GM18873 (cell line): ENCODE results near the gene MTMR11.
"Not testable (repeated sequence)": the region's sequence is repeated elsewhere in the genome, so short reads cannot be mapped to it uniquely, and the experiment has no call there.

Experiments
- ATAC-seq: cut with Tn5 transposase; IDR thresholded peaks from one replicate; pipeline ENCODE4 v1.9.1; 2021; ENCODE audit warnings: mild to moderate bottlenecking, moderate library complexity, moderate number of reproducible peaks; ENCODE audit not compliant: unreplicated experiment, low FRiP score

Gene MTMR11

DNA sequence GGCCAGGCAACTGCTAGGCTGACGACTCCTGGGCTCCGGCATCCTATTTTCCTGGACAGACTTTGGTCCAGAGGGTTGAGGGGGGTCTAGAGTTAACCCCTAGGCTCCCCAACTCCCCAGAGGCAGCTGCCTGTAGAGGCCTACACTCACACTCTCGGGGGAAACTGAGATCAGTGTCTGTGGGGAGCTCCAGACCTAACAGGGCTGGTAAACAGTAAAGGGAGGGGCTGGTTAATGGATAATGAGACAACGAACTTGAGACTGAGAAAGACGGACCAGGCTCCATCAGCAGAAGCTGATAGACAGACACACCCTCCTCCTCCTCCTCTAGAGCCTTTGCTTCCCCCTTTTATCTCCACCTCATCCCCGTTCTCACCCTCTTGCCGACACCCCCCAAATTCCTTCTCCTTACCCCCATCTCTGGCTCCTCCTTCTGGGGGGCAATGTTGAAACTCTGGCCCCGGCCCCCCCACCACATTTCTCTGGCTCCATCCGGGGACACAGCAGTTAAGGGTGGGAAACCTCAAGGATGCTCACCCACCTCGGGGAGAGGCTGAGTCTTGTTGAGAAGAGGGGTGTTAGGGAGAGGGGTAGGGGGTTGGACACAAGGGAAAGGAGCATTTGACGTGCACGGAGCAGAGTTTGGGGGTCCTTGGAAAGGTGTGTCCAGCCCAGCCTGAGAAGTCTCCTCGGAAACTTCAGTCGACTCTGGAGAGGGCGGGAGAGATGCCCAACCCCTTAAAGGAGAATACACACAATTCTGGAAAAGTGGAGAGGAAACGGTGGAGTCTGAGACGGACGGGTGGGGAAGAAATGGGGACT is at the start of gene MTMR11:
Gene MTMR11, minus strand, starts transcription at position 710 of the 822 bp plus-strand sequence. Its CDS starts 232 bp downstream, at position 478.
- no peak for ATAC-seq

GRCh38 chr1:149979972-149980540 is 43.4 kb upstream of the MTMR11 start:
- ATAC-seq = no peak

- no peak for ATAC-seq
Observed at GRCh38 chr1:149979245-149979971, 42.7 kb upstream of the MTMR11 start.

DNA sequence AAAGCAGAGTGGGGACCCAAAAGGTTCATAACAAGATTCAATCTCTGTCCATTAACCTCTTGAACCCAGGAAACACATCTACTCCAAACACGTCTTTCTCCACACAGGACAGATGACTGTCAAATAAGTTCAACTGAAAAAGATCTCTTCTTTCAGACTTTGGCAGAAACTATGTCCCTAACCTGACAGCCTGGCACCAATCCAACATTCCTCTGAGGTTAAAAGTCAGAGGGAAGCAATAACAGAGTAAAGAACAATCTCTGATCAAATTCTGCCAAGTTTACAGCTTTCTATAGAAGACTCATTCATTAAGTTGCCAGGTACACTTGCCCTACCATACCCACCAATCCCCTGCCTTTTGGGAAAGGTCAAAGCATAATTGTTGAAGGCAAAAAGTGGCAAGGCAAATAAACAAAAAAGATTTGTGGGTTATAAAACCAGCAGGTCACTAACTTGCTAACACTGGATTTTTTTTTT is 41.9 kb upstream of the MTMR11 start:
- no peak for ATAC-seq

DNA sequence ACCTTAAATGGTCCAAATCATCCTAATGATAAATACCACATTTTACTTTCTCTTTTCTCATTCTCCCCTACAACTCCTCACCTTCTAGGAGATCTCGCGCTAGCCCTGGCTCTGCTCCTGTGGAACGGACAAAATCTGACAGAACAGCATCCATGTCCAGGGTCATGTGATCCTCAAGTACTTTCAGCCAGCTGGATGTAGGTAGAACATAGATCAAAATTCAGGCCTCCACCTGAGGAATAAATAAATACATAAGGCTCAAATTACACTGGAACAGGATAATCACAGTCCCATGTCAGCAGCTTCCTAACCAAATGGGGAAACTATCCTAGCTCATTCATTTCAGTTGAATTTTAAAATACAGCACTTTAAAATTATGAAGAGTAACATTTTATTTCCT is 40.7 kb upstream of the MTMR11 start:
- no peak for ATAC-seq

DNA sequence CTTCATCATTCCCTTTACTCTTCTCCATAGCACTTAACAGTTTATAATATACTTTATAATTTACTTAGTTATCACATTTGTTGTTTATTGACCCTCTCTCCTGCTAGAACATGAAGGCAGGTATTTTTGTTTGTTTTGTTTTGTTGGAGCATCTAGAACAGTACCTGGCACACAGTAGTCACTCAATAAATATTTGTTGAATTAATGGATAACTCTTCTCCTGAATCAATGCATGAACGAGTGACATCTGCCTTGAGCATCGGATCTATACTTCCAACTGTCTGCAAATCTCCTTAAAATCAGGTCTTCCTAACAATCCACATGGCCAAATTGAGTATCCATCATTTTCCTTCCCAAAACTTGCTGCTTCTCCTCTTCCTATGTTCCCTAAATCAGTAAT is 35.9 kb upstream of the MTMR11 start:
- no peak for ATAC-seq

DNA sequence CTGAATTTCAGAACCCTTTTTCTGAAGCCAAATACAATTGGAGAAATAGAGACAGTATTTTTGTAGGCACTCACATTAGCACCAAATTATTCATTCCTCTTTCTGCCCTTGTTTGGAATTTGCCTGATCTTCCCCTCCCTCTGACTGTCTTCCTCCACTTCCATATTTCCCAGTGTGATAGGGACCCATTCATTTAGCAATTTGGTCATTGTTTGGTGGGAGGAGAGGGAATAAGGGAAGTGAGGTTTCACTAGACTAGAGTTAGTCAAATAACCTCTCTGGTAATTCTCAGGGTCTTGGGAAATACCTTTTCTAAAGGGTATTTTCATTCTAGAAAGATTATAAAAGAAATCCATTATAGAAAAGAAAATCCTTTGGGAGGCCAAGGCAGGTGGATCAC is 31.0 kb upstream of the MTMR11 start:
- no peak for ATAC-seq

- no peak for ATAC-seq
Observed at GRCh38 chr1:149967041-149967440, 30.4 kb upstream of the MTMR11 start.

GRCh38 chr1:149966405-149966804 is 29.7 kb upstream of the MTMR11 start:
- no peak for ATAC-seq

GRCh38 chr1:149965440-149965839 is 28.8 kb upstream of the MTMR11 start:
- no peak for ATAC-seq

DNA sequence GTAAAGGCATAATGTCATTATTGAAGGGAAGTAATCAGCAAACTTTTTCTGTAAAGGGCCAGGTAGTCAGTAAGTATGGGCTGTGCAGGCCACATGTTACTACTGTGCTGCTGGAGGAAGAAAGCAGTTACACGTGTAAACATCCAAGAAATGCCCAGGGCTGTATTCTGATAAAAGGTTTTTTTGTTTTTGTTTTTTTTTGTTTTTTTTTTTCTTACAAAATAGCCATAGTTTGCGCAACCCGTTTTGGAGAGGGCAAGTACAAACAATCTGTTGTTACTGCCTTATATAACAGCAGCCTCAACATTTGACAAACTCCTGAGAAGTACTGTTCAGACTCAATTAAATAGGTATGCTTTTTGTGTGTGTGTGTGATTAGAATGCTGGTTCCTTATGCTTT is 26.7 kb upstream of the MTMR11 start:
- no peak for ATAC-seq

GRCh38 chr1:149962736-149963135 is 26.1 kb upstream of the MTMR11 start:
- no peak for ATAC-seq

GRCh38 chr1:149962039-149962647 is 25.5 kb upstream of the MTMR11 start:
- ATAC-seq = no peak

DNA sequence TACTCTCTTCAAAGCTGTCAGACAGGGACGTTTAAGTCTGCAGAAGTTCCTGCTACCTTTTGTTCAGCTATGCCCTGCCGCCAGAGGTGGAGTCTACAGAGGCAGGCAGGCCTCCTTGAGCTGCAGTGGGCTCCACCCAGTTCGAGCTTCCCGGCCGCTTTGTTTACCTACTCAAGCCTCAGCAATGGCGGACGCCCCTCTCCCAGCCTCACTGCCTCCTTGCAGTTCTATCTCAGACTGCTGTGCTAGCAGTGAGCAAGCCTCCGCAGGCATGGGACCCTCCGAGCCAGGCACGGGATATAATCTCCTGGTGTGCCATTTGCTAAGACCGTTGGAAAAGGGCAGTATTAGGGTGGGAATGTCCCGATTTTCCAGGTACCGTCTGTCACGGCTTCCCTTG is 20.9 kb upstream of the MTMR11 start:
- not testable (repeated sequence) for ATAC-seq

DNA sequence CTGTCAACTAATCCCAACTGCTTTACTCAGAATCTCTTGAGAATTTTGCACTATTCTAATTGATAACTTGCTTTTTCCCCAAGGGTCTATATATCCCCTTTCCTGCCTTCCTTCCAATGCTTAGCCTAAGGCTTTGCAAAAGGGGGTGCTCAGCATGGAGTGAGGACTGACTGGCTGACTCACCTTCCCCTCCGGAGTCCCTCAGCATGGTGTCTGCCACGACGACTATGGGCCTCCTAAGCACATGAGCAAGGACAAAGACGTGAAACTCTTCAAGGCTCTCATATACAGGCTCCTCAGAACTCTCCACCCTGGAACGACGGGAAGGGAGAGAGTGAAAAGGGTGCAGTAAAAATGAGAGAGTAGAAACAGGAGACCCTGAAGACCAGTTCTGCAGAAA is 13.2 kb upstream of the MTMR11 start:
- ATAC-seq = no peak

DNA sequence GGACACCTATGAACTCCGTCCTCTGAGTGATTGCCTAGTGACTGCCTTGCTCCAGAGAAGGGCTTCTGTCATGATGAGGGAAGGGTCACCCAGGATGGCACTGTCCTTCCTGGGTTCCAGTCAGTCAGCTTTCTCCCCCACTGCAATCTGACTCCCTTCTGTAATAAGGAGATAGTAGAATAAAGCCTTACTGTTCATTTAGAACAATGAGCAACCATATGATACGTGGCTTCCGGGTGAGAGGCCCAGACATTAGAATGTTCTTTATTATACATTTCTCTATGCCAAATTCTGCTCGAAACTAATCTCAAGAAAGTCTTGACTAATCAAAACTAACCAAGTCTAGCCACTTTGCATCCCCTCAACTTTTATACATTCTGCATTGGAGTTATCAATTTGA is 8.5 kb upstream of the MTMR11 start:
- ATAC-seq = no peak

DNA sequence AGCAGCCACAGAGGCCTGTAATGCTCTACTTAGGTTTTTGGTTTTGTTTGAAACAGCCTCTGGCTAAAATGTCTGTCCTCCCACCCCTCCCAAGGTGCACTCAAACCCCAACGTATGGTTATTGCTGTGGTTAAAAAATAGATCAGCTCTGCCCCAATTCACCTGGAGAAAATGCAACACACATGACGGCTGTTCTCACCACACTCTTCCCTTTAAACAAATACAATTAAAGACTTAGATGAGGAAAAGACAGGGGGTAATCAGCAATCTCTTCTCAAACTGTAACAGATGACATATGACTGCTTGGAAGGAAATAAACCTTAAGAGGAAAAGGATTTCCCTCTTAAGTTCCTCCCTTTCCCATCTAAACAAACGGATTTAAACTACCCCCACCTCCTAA is 6.2 kb upstream of the MTMR11 start:
- ATAC-seq = no peak

- no peak for ATAC-seq
Observed at GRCh38 chr1:149942207-149942606, 5.5 kb upstream of the MTMR11 start.

- no peak for ATAC-seq
Observed at GRCh38 chr1:149940427-149940826, 3.7 kb upstream of the MTMR11 start.

GRCh38 chr1:149938668-149939003 is 2.0 kb upstream of the MTMR11 start:
- ATAC-seq = not testable (repeated sequence)

GRCh38 chr1:149937759-149938158 is 1.1 kb upstream of the MTMR11 start:
- no peak for ATAC-seq
